SK-N-SH (cell line): ENCODE results near the gene CHIC1. TPM values are rescaled to one million over a fixed set of nuclear protein-coding genes. Genes with fewer than 3 reads are reported as not detected.

Source experiments
- CTCF ChIA-PET: fragments of 300-600, 350-600 bp; formaldehyde crosslinking; extraction: SDS; loops from one replicate; lab custom pipeline; 2021; lab: Yijun Ruan, JAX
- POLR2A ChIA-PET: fragments of 350-600 bp; sonication (Branson Sonifier 250); formaldehyde crosslinking; extraction: SDS; loops from one replicate; lab custom pipeline; 2020; ENCODE audit warnings: antibody characterized with exemption, inconsistent platforms; lab: Yijun Ruan, JAX
- DNase-seq: peaks from one replicate; pipeline ENCODE4 v3.0.0; 2012
- H2AFZ ChIP-seq: fragments of 200-600 bp; sonication (generic); 2 replicates; pipeline ENCODE4 v1.8.1; 2016; ENCODE audit warnings: antibody characterized with exemption, mild to moderate bottlenecking, low read depth
- H3F3A ChIP-seq: fragments of 200-600 bp; sonication (generic); replicated peaks from 2 replicates; pipeline ENCODE3; 2016; ENCODE audit warnings: antibody characterized with exemption, mild to moderate bottlenecking; ENCODE audit not compliant: insufficient read depth
- H3K27ac ChIP-seq, 2 experiments: fragments of 200-500 bp in 1 of 2; fragments of 200-600 bp in 1 of 2; sonication (Bioruptor generic) in 1 of 2; sonication (generic), shearing (Covaris generic) in 1 of 2; 2 replicates each; pipeline versions ENCODE4 v1.5.1 to v1.6.1; 2014 to 2016; ENCODE audit warnings: low read depth in 2 of 2, inconsistent platforms in 1 of 2, low read length in 1 of 2, mild to moderate bottlenecking in 1 of 2, mixed read lengths in 1 of 2
- H3K27me3 ChIP-seq: fragments of 200-600 bp; sonication (generic), shearing (Covaris generic); 2 replicates; pipeline ENCODE4 v1.6.1; 2016; ENCODE audit warnings: mixed run types; ENCODE audit not compliant: insufficient read depth
- H3K36me3 ChIP-seq, 2 experiments: fragments of 200-500 bp in 1 of 2; fragments of 200-600 bp in 1 of 2; sonication (Bioruptor generic) in 1 of 2; sonication (generic) in 1 of 2; replicated peaks in 1 of 2; 2 replicates each; pipeline versions ENCODE3 to v1.5.1; 2014 to 2016; ENCODE audit warnings: low read length in 1 of 2, mild to moderate bottlenecking in 1 of 2; ENCODE audit not compliant: insufficient read depth in 2 of 2, control insufficient read depth in 1 of 2
- H3K4me1 ChIP-seq, 2 experiments: fragments of 200-500 bp in 1 of 2; fragments of 200-600 bp in 1 of 2; sonication (Bioruptor generic) in 1 of 2; sonication (generic), shearing (Covaris generic) in 1 of 2; 2 replicates each; pipeline versions ENCODE4 v1.5.1 to v1.6.1; 2014 to 2016; ENCODE audit warnings: low read depth in 1 of 2, low read length in 1 of 2, mixed run types in 1 of 2; ENCODE audit not compliant: insufficient read depth in 2 of 2, control insufficient read depth in 1 of 2
- H3K4me2 ChIP-seq: fragments of 200-600 bp; sonication (generic), shearing (Covaris generic); 2 replicates; pipeline ENCODE4 v1.6.1; 2017; ENCODE audit warnings: mixed run types
- H3K4me3 ChIP-seq, 2 experiments: fragments of 200-500 bp in 1 of 2; fragments of 200-600 bp in 1 of 2; sonication (Bioruptor generic) in 1 of 2; sonication (generic), shearing (Covaris generic) in 1 of 2; 2 replicates each; pipeline versions ENCODE4 v1.5.1 to v1.8.1; 2014 to 2016; ENCODE audit warnings: low read depth in 2 of 2, inconsistent platforms in 1 of 2, low read length in 1 of 2, mild to moderate bottlenecking in 1 of 2, mixed read lengths in 1 of 2, moderate library complexity in 1 of 2
- H3K79me2 ChIP-seq: fragments of 200-600 bp; sonication (generic); 2 replicates; pipeline ENCODE4 v1.8.1; 2017; ENCODE audit warnings: mild to moderate bottlenecking; ENCODE audit not compliant: insufficient read depth
- H3K9ac ChIP-seq: fragments of 200-600 bp; sonication (generic); 2 replicates; pipeline ENCODE4 v1.6.1; 2017; ENCODE audit warnings: mixed run types
- H3K9me2 ChIP-seq: fragments of 200-600 bp; sonication (generic); 2 replicates; pipeline ENCODE4 v1.6.1; 2017; ENCODE audit warnings: mixed run types
- H3K9me3 ChIP-seq: fragments of 200-600 bp; sonication (generic); 2 replicates; pipeline ENCODE4 v1.6.1; 2017; ENCODE audit warnings: mixed run types, mild to moderate bottlenecking, moderate library complexity
- H4K20me1 ChIP-seq: fragments of 200-600 bp; sonication (generic); 2 replicates; pipeline ENCODE4 v1.6.1; 2017; ENCODE audit warnings: mild to moderate bottlenecking, mixed run types; ENCODE audit not compliant: insufficient read depth
- ELF1 ChIP-seq: IDR thresholded peaks from 2 replicates; pipeline ENCODE4 v1.4.0; 2012
- EZH2phosphoT487 ChIP-seq: fragments of 200-600 bp; sonication (generic); IDR thresholded peaks from 2 replicates; pipeline ENCODE4 v1.6.1; 2017; ENCODE audit warnings: low read depth, mixed run types, mild to moderate bottlenecking, antibody characterized with exemption, moderate library complexity, borderline replicate concordance
- FOSL2 ChIP-seq: IDR thresholded peaks from 2 replicates; pipeline ENCODE4 v1.4.0; 2012; ENCODE audit warnings: low read depth, mild to moderate bottlenecking, moderate library complexity, borderline replicate concordance
- FOXJ3 ChIP-seq: sonication (generic); formaldehyde crosslinking; IDR thresholded peaks from 2 replicates; pipeline ENCODE4 v1.5.1; 2020; ENCODE audit warnings: mild to moderate bottlenecking, missing genetic modification reagents
- FOXM1 ChIP-seq: IDR thresholded peaks from 2 replicates; pipeline ENCODE4 v1.4.0; 2012; ENCODE audit warnings: low read depth, mild to moderate bottlenecking
- GABPA ChIP-seq: IDR thresholded peaks from 2 replicates; pipeline ENCODE4 v1.4.0; 2012; ENCODE audit warnings: low read depth, mild to moderate bottlenecking
- JUND ChIP-seq: IDR thresholded peaks from 2 replicates; pipeline ENCODE4 v1.4.0; 2012
- MEF2A ChIP-seq: IDR thresholded peaks from 2 replicates; pipeline ENCODE4 v1.4.0; 2012; ENCODE audit warnings: low read depth, borderline replicate concordance
- MXI1 ChIP-seq: IDR thresholded peaks from 2 replicates; pipeline ENCODE4 v1.6.1; 2012; ENCODE audit warnings: mild to moderate bottlenecking, low read depth, low read length, improper control_type of control experiment
- NFIC ChIP-seq: IDR thresholded peaks from 2 replicates; pipeline ENCODE4 v1.4.0; 2012; ENCODE audit warnings: borderline replicate concordance
- NRF1 ChIP-seq: IDR thresholded peaks from 2 replicates; pipeline ENCODE4 v1.6.1; 2012; ENCODE audit warnings: low read depth, mild to moderate bottlenecking, low read length
- POLR2AphosphoS5 ChIP-seq: IDR thresholded peaks from 2 replicates; pipeline ENCODE4 v1.6.1; 2012; ENCODE audit warnings: low read depth, low read length
- RAD21 ChIP-seq: IDR thresholded peaks from 2 replicates; pipeline ENCODE4 v1.6.1; 2012; ENCODE audit warnings: mild to moderate bottlenecking, low read length
- RCOR1 ChIP-seq: fragments of 150-350 bp; IDR thresholded peaks from 2 replicates; pipeline ENCODE4 v1.6.1; 2017; ENCODE audit warnings: antibody characterized with exemption, low read length
- SIN3A ChIP-seq: IDR thresholded peaks from 2 replicates; pipeline ENCODE4 v1.6.1; 2012; ENCODE audit warnings: low read depth, mild to moderate bottlenecking, low read length, moderate library complexity, borderline replicate concordance
- SMC3 ChIP-seq: IDR thresholded peaks from 2 replicates; pipeline ENCODE4 v1.6.1; 2012; ENCODE audit warnings: low read depth, low read length, improper control_type of control experiment
- TAF1 ChIP-seq: IDR thresholded peaks from 2 replicates; pipeline ENCODE4 v1.6.1; 2012; ENCODE audit warnings: low read depth, mild to moderate bottlenecking, low read length, moderate library complexity, borderline replicate concordance
- TCF12 ChIP-seq: IDR thresholded peaks from 2 replicates; pipeline ENCODE4 v1.4.0; 2012
- TEAD4 ChIP-seq: IDR thresholded peaks from 2 replicates; pipeline ENCODE4 v1.4.0; 2012; ENCODE audit warnings: mild to moderate bottlenecking, borderline replicate concordance; ENCODE audit not compliant: insufficient read depth
- YY1 ChIP-seq: IDR thresholded peaks from 2 replicates; pipeline ENCODE4 v1.4.0; 2012; ENCODE audit warnings: low read depth, mild to moderate bottlenecking
- WGBS: methylation state at CpG from one replicate; pipeline ENCODE4 v1.1.6; 2017; ENCODE audit warnings: low lambda C conversion rate; 5-methylcytosine and 5-hydroxymethylcytosine counted together
- polyA plus RNA-seq, 3 experiments: library from polyadenylated mRNA; depleted of rRNA; stranded (reverse); fragments of >200 nt; gene quantifications; 2 replicates each; pipeline ENCODE4 v1.2.3, GENCODE V29; 2012
- TF ChIP-seq, protein P1 (sequence below): IDR thresholded peaks from 2 replicates; pipeline ENCODE4 v1.6.1; 2012; ENCODE audit warnings: mild to moderate bottlenecking, low read depth, low read length, moderate library complexity
- TF ChIP-seq, protein P2 (sequence below): IDR thresholded peaks from 2 replicates; pipeline ENCODE4 v1.4.0; 2012; ENCODE audit warnings: low read depth, borderline replicate concordance
- TF ChIP-seq, protein P3 (sequence below): IDR thresholded peaks from 2 replicates; pipeline ENCODE4; 2012
- TF ChIP-seq, protein P4 (sequence below): fragments of 150-350 bp; IDR thresholded peaks from 2 replicates; pipeline ENCODE4 v1.6.1; 2016; ENCODE audit warnings: mild to moderate bottlenecking, low read depth, low read length

Gene CHIC1
- polyA plus RNA-seq, 1 of the 3 experiments (the other 2 are of a cell fraction): 2.8 TPM

DNA sequence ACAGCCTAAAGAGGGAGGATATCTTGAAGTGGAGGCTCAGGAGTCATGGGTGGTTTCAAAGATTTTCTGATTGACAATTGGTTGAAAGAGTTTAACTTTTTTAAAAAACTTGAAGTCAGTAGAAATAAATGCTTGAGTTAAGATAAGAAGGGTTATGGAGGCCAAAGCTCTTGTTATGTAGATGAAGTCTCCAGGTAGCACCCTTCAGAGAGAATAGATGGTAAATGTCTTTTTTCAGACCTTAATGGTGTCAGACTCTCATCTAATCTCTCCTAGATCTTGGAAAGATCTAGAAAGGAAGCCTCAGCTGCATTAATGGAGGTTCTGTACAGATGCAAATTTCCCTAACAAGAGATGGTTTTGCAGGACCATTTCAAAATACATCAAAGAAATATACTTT, 6.8 kb upstream of the CHIC1 start:
- Histone ChIP-seq H3K27me3 (no peaks in the 10 kb centered on the region), H3K9ac (no peak overlapping the region), H3K4me1 (no peaks in the 10 kb centered on the region), H3F3A (no peaks in the 10 kb centered on the region), H3K9me3 (no peaks in the 10 kb centered on the region), H3K4me3 (no peak overlapping the region), H3K27ac (no peak overlapping the region), H3K4me2 (no peak overlapping the region), H3K79me2 (no peaks in the 10 kb centered on the region), H4K20me1 (no peaks in the 10 kb centered on the region), H3K36me3 (no peaks in the 10 kb centered on the region), H3K9me2 (no peaks in the 10 kb centered on the region), H2AFZ (no peak overlapping the region)
- ChIA-PET CTCF (no interaction called here), POLR2A (no interaction called here)
- DNase-seq: no peak
- TF ChIP-seq, protein P1, sequence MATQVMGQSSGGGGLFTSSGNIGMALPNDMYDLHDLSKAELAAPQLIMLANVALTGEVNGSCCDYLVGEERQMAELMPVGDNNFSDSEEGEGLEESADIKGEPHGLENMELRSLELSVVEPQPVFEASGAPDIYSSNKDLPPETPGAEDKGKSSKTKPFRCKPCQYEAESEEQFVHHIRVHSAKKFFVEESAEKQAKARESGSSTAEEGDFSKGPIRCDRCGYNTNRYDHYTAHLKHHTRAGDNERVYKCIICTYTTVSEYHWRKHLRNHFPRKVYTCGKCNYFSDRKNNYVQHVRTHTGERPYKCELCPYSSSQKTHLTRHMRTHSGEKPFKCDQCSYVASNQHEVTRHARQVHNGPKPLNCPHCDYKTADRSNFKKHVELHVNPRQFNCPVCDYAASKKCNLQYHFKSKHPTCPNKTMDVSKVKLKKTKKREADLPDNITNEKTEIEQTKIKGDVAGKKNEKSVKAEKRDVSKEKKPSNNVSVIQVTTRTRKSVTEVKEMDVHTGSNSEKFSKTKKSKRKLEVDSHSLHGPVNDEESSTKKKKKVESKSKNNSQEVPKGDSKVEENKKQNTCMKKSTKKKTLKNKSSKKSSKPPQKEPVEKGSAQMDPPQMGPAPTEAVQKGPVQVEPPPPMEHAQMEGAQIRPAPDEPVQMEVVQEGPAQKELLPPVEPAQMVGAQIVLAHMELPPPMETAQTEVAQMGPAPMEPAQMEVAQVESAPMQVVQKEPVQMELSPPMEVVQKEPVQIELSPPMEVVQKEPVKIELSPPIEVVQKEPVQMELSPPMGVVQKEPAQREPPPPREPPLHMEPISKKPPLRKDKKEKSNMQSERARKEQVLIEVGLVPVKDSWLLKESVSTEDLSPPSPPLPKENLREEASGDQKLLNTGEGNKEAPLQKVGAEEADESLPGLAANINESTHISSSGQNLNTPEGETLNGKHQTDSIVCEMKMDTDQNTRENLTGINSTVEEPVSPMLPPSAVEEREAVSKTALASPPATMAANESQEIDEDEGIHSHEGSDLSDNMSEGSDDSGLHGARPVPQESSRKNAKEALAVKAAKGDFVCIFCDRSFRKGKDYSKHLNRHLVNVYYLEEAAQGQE: no peak
- no peak for TF ChIP-seq NFIC
- no peak for TF ChIP-seq TCF12
- no peak for TF ChIP-seq YY1
- no peak for TF ChIP-seq SMC3
- TF ChIP-seq FOXJ3 (CRISPR knock-in tag): no peak
- no peak for TF ChIP-seq NRF1
- TF ChIP-seq, protein P2, sequence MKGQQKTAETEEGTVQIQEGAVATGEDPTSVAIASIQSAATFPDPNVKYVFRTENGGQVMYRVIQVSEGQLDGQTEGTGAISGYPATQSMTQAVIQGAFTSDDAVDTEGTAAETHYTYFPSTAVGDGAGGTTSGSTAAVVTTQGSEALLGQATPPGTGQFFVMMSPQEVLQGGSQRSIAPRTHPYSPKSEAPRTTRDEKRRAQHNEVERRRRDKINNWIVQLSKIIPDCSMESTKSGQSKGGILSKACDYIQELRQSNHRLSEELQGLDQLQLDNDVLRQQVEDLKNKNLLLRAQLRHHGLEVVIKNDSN: no peak
- TF ChIP-seq, protein P3, sequence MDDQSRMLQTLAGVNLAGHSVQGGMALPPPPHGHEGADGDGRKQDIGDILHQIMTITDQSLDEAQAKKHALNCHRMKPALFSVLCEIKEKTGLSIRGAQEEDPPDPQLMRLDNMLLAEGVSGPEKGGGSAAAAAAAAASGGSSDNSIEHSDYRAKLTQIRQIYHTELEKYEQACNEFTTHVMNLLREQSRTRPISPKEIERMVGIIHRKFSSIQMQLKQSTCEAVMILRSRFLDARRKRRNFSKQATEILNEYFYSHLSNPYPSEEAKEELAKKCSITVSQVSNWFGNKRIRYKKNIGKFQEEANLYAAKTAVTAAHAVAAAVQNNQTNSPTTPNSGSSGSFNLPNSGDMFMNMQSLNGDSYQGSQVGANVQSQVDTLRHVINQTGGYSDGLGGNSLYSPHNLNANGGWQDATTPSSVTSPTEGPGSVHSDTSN: no peak
- no peak for TF ChIP-seq TAF1
- no peak for TF ChIP-seq EZH2phosphoT487
- no peak for TF ChIP-seq ELF1
- TF ChIP-seq RCOR1: no peak
- no peak for TF ChIP-seq MXI1

DNA sequence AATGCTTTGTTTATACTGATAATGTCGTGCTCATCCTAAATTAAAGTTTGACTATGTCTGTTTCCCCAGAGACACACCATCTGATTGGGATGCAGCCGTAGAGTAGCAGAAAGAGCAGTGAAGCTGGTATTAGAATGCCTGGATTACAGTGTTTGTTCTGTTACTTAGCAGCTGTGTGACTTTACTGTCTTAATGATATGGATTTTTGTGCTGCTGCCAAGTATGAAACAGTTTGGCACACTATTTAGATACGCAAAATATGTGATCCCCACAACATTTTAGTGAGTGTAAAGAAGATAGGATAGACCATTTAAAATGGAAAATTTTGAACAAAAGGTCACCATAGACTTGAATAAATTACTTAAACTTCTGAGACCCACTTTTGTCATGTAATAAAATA, 1.2 kb upstream of the CHIC1 start:
- no peaks in the 10 kb centered on the region for H3K9me2 ChIP-seq
- H3K79me2 ChIP-seq: peaks cover 8% of the 10 kb centered on the region; the same call in 1 of the 2 replicates
- H4K20me1 ChIP-seq: no peaks in the 10 kb centered on the region
- H3K36me3 ChIP-seq: no peaks in the 10 kb centered on the region
- no peak overlapping the region for H3K9ac ChIP-seq
- no peaks in the 10 kb centered on the region; a peak in 1 of 4 replicates for H3K4me1 ChIP-seq
- no peaks in the 10 kb centered on the region for H3K9me3 ChIP-seq
- H3K27me3 ChIP-seq: no peaks in the 10 kb centered on the region
- WGBS: 19% methylated on average over 3 of the region's 3 CpGs
- TF ChIP-seq GABPA: no peak
- no peak for TF ChIP-seq MEF2A
- no peak for TF ChIP-seq RAD21
- TF ChIP-seq, protein P2: no peak
- no peak for TF ChIP-seq MXI1
- TF ChIP-seq ELF1: no peak
- no peak for TF ChIP-seq TEAD4
- no peak for TF ChIP-seq FOXM1
- TF ChIP-seq FOSL2: no peak
- TF ChIP-seq, protein P4, sequence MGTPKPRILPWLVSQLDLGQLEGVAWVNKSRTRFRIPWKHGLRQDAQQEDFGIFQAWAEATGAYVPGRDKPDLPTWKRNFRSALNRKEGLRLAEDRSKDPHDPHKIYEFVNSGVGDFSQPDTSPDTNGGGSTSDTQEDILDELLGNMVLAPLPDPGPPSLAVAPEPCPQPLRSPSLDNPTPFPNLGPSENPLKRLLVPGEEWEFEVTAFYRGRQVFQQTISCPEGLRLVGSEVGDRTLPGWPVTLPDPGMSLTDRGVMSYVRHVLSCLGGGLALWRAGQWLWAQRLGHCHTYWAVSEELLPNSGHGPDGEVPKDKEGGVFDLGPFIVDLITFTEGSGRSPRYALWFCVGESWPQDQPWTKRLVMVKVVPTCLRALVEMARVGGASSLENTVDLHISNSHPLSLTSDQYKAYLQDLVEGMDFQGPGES: no peak
- TF ChIP-seq JUND: no peak
- TF ChIP-seq SIN3A: no peak
- TF ChIP-seq EZH2phosphoT487: no peak
- no peak for TF ChIP-seq POLR2AphosphoS5
- no peak for TF ChIP-seq RCOR1
- TF ChIP-seq NFIC: no peak
- no peak for TF ChIP-seq NRF1
- no peak overlapping the region for H3K4me2 ChIP-seq
- POLR2A ChIA-PET: no interaction called here
- no peaks in the 10 kb centered on the region for H3F3A ChIP-seq
- no peak for DNase-seq
- CTCF ChIA-PET: no interaction called here
- H3K27ac ChIP-seq: no peak overlapping the region
- H2AFZ ChIP-seq: no peak overlapping the region
- no peak overlapping the region for H3K4me3 ChIP-seq
